ENCODE measurements around the gene SLC12A1.

GRCh38 chr15:48225771-48226170 is 19.7 kb downstream of the SLC12A1 start:
- TF ChIP-seq, protein P1, sequence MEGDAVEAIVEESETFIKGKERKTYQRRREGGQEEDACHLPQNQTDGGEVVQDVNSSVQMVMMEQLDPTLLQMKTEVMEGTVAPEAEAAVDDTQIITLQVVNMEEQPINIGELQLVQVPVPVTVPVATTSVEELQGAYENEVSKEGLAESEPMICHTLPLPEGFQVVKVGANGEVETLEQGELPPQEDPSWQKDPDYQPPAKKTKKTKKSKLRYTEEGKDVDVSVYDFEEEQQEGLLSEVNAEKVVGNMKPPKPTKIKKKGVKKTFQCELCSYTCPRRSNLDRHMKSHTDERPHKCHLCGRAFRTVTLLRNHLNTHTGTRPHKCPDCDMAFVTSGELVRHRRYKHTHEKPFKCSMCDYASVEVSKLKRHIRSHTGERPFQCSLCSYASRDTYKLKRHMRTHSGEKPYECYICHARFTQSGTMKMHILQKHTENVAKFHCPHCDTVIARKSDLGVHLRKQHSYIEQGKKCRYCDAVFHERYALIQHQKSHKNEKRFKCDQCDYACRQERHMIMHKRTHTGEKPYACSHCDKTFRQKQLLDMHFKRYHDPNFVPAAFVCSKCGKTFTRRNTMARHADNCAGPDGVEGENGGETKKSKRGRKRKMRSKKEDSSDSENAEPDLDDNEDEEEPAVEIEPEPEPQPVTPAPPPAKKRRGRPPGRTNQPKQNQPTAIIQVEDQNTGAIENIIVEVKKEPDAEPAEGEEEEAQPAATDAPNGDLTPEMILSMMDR (IDR thresholded peaks at IDR 0.05; ENCODE audit: borderline replicate concordance, extremely low read depth, low read length, poor library complexity, severe bottlenecking) = no peak
- TF ChIP-seq EZH2 (IDR thresholded peaks at IDR 0.05; ENCODE audit: borderline replicate concordance, low read depth, low read length, severe bottlenecking) = no peak
